GM12873 (cell line): ENCODE results near the gene EHMT1.

Experiments used
- CTCF ChIP-seq: IDR thresholded peaks from 2 replicates; pipeline ENCODE4 v1.5.1; 2012; ENCODE audit warnings: low read depth, mild to moderate bottlenecking, moderate library complexity, low read length, control low read depth; ENCODE audit not compliant: insufficient read depth; ENCODE audit errors: missing control alignments

The EHMT1 gene

GRCh38 chr9:137705443-137705863 is 86.6 kb downstream of the EHMT1 start:
- no peak for TF ChIP-seq CTCF

GRCh38 chr9:137705906-137706305 is 87.1 kb downstream of the EHMT1 start:
- no peak for TF ChIP-seq CTCF

GRCh38 chr9:137707361-137707760 is 88.6 kb downstream of the EHMT1 start:
- no peak for TF ChIP-seq CTCF

- no peak for TF ChIP-seq CTCF
Measured at GRCh38 chr9:137708590-137709284, 89.9 kb downstream of the EHMT1 start.

GRCh38 chr9:137709411-137710101 is 90.8 kb downstream of the EHMT1 start:
- no peak for TF ChIP-seq CTCF

GRCh38 chr9:137710704-137711103 is 91.9 kb downstream of the EHMT1 start:
- no peak for TF ChIP-seq CTCF

- no peak for TF ChIP-seq CTCF
Measured at GRCh38 chr9:137711678-137712105, 92.9 kb downstream of the EHMT1 start.
